Activated naive CD8-positive, alpha-beta T cell treated with anti-CD3 and anti-CD28 coated beads, Interleukin-2, amount 10 ng/mL, durations not matched to agents 7 days and 5 days (primary cell): Measurements from ENCODE around the gene LAMP1. TPM values are rescaled to one million over a fixed set of nuclear protein-coding genes. Genes with fewer than 3 reads are reported as not detected.
A peak's percentile ranks its signal among the peaks of the same experiment; 100 is the strongest.
"Not testable (repeated sequence)": the region's sequence is repeated elsewhere in the genome, so short reads cannot be mapped to it uniquely, and the experiment has no call there.

Source experiments
- ATAC-seq: fragments of 150-1000 bp; cut with Tn5 transposase; one replicate; pipeline ENCODE4 v1.10.0; 2021; ENCODE audit warnings: low read depth, moderate library complexity
- POLR2A ChIA-PET: fragments of 350-600 bp; sonication (Branson Sonifier 250); formaldehyde crosslinking; loops from one replicate; lab custom pipeline; 2021; ENCODE audit warnings: antibody characterized with exemption; lab: Charles Lee
- DNase-seq: peaks from one replicate; pipeline ENCODE4 v3.0.0; 2021
- H3K27ac Mint-ChIP-seq: one replicate; pipeline ENCODE4 v1.8.0; 2022; ENCODE audit warnings: mild to moderate bottlenecking, mixed read lengths
- H3K27me3 Mint-ChIP-seq: one replicate; pipeline ENCODE4 v1.8.0; 2022; ENCODE audit warnings: mild to moderate bottlenecking, moderate library complexity, mixed read lengths
- H3K36me3 Mint-ChIP-seq: one replicate; pipeline ENCODE4 v1.8.0; 2021; ENCODE audit warnings: mild to moderate bottlenecking, mixed read lengths
- H3K4me1 Mint-ChIP-seq: one replicate; pipeline ENCODE4 v1.8.0; 2021; ENCODE audit warnings: mixed read lengths
- H3K4me3 Mint-ChIP-seq: one replicate; pipeline ENCODE4 v1.8.0; 2022; ENCODE audit warnings: mild to moderate bottlenecking, moderate library complexity, mixed read lengths
- H3K9me3 Mint-ChIP-seq: one replicate; pipeline ENCODE4 v1.8.0; 2021; ENCODE audit warnings: mixed read lengths
- total RNA-seq, 2 experiments: library from RNA; stranded (reverse); gene quantifications; one replicate each; pipeline ENCODE4 v1.2.3, GENCODE V29; 2021

Gene LAMP1
- total RNA-seq, 2 experiments from 2014 or later: 90.1 to 96.5 TPM

- Mint-ChIP-seq H3K4me3 (no peak overlapping the region), H3K4me1 (peaks cover 1% of the 10 kb centered on the region), H3K27ac (no peak overlapping the region), H3K36me3 (no peaks in the 10 kb centered on the region), H3K27me3 (peaks cover 38% of the 10 kb centered on the region), H3K9me3 (no peaks in the 10 kb centered on the region)
- DNase-seq (no peak), ATAC-seq (no peak)
- POLR2A ChIA-PET: no interaction called here
Measured at GRCh38 chr13:113358653-113359190, 61.7 kb downstream of the LAMP1 start.

- Mint-ChIP-seq H3K9me3 (no peaks in the 10 kb centered on the region), H3K36me3 (no peaks in the 10 kb centered on the region), H3K4me1 (peaks cover 1% of the 10 kb centered on the region), H3K27ac (no peak overlapping the region), H3K27me3 (peaks cover 38% of the 10 kb centered on the region), H3K4me3 (no peak overlapping the region)
- ATAC-seq (no peak), DNase-seq (no peak)
- POLR2A ChIA-PET: no interaction called here
Measured at GRCh38 chr13:113359571-113359970, 62.5 kb downstream of the LAMP1 start.

- H3K36me3 Mint-ChIP-seq: no peaks in the 10 kb centered on the region
Measured at GRCh38 chr13:113360446-113360845, 63.4 kb downstream of the LAMP1 start.

DNA sequence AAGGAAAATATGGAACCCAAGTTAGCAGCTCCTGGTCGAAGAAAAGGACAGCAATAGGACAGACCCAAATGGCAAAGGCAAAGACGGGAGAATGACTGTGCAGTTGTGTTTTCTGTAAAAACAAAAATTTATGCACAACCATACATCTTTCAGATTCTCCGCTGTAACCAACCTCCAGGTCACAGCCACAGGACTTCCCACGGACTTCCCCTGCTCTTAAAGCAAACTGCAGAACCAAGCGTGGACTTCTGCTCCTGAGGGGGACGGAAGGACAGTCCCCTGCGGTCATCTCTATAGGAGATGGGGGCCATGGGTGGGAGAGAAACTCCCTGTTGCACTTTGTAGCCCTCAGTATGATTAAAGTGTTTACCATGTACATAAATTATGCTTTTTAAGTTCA, 64.4 kb downstream of the LAMP1 start:
- H3K27me3 Mint-ChIP-seq: peaks cover 43% of the 10 kb centered on the region
- ATAC-seq (no peak), DNase-seq (no peak)
- no peaks in the 10 kb centered on the region for H3K36me3 Mint-ChIP-seq
- H3K27ac Mint-ChIP-seq: no peak overlapping the region
- H3K9me3 Mint-ChIP-seq: no peaks in the 10 kb centered on the region
- H3K4me3 Mint-ChIP-seq: no peak overlapping the region
- POLR2A ChIA-PET: interaction anchor here (0.7 kb wide), 1 partner anchor 8 kb away, joined by 3 read pairs; no protein-coding TSS in a partner anchor
- peaks cover 1% of the 10 kb centered on the region for H3K4me1 Mint-ChIP-seq

More at GRCh38 chr13:113360446-113360845, 63.4 kb downstream of the LAMP1 start:
- Mint-ChIP-seq H3K4me3 (no peak overlapping the region), H3K27me3 (peaks cover 41% of the 10 kb centered on the region), H3K27ac (no peak overlapping the region), H3K4me1 (peaks cover 1% of the 10 kb centered on the region), H3K9me3 (no peaks in the 10 kb centered on the region)
- ATAC-seq: no peak
- no peak for DNase-seq
- POLR2A ChIA-PET: interaction anchor here (0.6 kb wide), 1 partner anchor 44 kb away, joined by 3 read pairs; no protein-coding TSS in a partner anchor

GRCh38 chr13:113364311-113364889, 67.4 kb downstream of the LAMP1 start:
- Mint-ChIP-seq H3K36me3 (no peaks in the 10 kb centered on the region), H3K4me1 (peaks cover 1% of the 10 kb centered on the region), H3K27me3 (peaks cover 40% of the 10 kb centered on the region), H3K4me3 (no peak overlapping the region), H3K27ac (no peak overlapping the region), H3K9me3 (no peaks in the 10 kb centered on the region)
- DNase-seq: no peak
- ATAC-seq: no peak
- POLR2A ChIA-PET: no interaction called here

DNA sequence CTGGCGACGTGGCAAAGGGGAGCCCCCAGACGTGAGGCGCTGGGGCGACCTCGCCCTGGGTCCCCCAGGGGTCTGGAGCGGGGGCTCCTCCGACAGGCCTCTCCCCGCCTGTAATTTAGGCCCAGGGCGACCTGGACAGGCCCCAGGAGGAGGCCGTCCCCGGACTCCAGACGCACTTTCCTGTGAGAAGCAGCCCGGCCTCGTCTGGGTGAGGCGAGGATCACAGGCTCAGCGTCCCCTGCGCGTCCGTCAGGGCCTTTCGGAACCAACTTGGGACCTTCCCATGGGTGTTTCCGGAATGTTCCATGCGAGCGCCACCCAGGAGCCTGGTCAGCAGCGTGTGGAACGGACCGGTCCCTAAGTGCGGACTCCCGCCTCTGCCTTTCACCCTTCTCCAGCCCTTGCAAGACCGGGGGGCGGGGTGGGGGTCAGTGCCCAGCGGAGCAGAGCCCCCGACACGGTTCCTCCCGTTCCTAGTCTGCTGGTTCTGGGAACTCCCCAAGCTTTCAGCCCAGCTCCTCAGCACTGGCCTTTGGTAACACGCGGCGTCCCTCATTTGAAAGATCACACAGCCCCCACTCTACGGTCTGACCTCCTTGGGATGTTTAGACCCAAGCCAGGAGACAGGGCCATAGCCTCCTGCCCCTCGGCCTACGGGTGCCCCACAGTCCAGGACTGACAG, 68.0 kb downstream of the LAMP1 start:
- H3K4me3 Mint-ChIP-seq: peak overlapping the region; percentile 10
- ATAC-seq: no peak
- POLR2A ChIA-PET: no interaction called here
- no peak overlapping the region for H3K27ac Mint-ChIP-seq
- H3K27me3 Mint-ChIP-seq: peaks cover 35% of the 10 kb centered on the region
- H3K9me3 Mint-ChIP-seq: no peaks in the 10 kb centered on the region
- H3K36me3 Mint-ChIP-seq: no peaks in the 10 kb centered on the region
- peaks cover 1% of the 10 kb centered on the region for H3K4me1 Mint-ChIP-seq
- DNase-seq: no peak

DNA sequence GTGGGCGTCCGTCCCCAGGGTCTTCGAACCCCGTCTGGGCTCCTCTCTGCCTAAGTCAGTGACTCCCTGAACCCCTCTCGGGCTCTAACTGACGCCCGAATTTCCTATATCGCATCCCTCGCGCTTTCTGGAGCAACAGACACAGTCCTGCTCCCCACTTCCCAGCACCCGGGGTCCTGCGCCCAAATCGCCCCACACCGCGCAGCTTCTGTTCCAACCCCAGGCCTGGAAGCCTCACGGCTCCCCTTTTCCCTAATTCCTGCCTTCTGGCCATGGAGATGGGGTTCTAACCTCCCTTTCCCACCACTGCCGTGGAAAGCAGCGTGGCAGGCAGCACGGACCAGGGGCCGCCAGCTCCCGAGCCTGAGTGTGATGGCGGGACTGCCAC, 68.5 kb downstream of the LAMP1 start:
- Mint-ChIP-seq H3K4me3 (peak overlapping the region; percentile 10), H3K4me1 (peaks cover 1% of the 10 kb centered on the region), H3K9me3 (no peaks in the 10 kb centered on the region), H3K27ac (no peak overlapping the region), H3K36me3 (no peaks in the 10 kb centered on the region), H3K27me3 (peaks cover 30% of the 10 kb centered on the region)
- DNase-seq (no peak), ATAC-seq (no peak)
- POLR2A ChIA-PET: no interaction called here

DNA sequence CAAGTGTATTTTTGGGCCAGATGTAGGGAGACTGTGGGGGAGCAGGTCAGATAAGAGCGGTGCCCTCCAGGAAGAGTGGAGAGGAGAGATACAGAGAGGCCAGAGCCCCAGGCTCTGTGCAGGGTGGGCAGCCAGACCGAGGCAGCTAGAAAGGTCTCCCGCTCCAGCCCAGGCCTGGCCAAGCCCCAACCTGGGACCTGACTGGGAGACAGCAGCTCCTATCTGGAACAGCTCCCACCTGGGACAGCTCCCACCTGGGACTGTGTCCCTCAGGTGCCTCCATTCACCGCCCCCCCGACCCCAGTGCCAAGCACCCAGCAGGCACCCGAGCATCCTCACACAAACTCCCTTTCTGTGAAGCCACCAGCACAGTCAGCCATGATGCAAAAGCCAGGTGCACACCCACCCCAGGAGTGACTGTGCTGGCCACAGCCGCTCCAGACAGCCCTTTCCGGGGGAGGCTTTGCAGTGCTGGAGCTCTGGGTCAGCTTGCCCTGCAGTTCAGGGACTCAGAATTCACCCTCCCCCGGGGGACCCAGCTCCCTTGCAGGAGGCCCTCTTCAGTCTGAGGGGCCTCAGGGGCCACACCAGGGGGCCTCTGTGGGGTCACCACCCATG, 69.0 kb downstream of the LAMP1 start:
- no peak for DNase-seq
- H3K36me3 Mint-ChIP-seq: no peaks in the 10 kb centered on the region

DNA sequence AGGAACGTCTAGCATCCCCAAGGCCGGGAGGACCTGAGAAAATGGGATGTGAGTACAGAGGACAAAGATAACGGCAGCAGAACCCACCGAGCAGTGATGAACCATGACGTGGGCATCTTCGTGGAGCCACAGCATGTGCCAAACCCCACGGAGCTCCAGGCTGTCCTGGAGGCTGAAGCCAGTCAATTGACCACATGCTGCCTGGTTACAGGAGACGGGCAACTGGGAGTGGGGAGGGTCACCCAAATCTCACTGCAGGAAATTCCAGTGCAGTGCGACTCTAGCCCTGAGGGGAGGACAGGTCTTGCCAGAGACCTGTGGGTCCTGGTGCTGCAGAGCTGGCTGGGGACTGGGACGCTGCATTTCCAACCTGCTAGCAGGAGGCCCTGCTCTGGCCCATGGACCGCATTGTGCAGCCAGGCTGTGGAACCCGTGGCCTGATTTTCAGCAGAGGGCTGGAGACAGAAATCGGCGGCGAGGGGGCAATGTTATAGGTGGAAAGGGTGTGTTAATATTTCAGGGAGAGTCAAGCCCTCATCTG, 70.1 kb downstream of the LAMP1 start:
- H3K9me3 Mint-ChIP-seq: no peaks in the 10 kb centered on the region

More for the DNA sequence above, 69.0 kb downstream of the LAMP1 start:
- POLR2A ChIA-PET: no interaction called here
- no peak for ATAC-seq
- Mint-ChIP-seq H3K4me3 (no peak overlapping the region), H3K4me1 (peaks cover 1% of the 10 kb centered on the region), H3K9me3 (no peaks in the 10 kb centered on the region), H3K27me3 (peaks cover 25% of the 10 kb centered on the region), H3K27ac (no peak overlapping the region)

GRCh38 chr13:113367771-113368170, 70.7 kb downstream of the LAMP1 start:
- H3K9me3 Mint-ChIP-seq: no peaks in the 10 kb centered on the region
- H3K4me3 Mint-ChIP-seq: no peak overlapping the region
- POLR2A ChIA-PET: no interaction called here
- peaks cover 8% of the 10 kb centered on the region for H3K27me3 Mint-ChIP-seq
- H3K27ac Mint-ChIP-seq: no peak overlapping the region
- DNase-seq (no peak), ATAC-seq (no peak)
- H3K4me1 Mint-ChIP-seq: no peaks in the 10 kb centered on the region
- no peaks in the 10 kb centered on the region for H3K36me3 Mint-ChIP-seq

More for the DNA sequence above, 70.1 kb downstream of the LAMP1 start:
- POLR2A ChIA-PET: no interaction called here
- H3K27ac Mint-ChIP-seq: no peak overlapping the region
- H3K36me3 Mint-ChIP-seq: no peaks in the 10 kb centered on the region
- ATAC-seq: no peak
- H3K4me3 Mint-ChIP-seq: no peak overlapping the region
- DNase-seq: no peak
- no peaks in the 10 kb centered on the region for H3K4me1 Mint-ChIP-seq
- peaks cover 15% of the 10 kb centered on the region for H3K27me3 Mint-ChIP-seq

- H3K36me3 Mint-ChIP-seq, H3K9me3 Mint-ChIP-seq, ATAC-seq, H3K4me3 Mint-ChIP-seq, H3K27ac Mint-ChIP-seq, H3K4me1 Mint-ChIP-seq, H3K27me3 Mint-ChIP-seq, POLR2A ChIA-PET, DNase-seq: not testable (repeated sequence)
Measured at GRCh38 chr13:113368353-113368752, 71.3 kb downstream of the LAMP1 start.

DNA sequence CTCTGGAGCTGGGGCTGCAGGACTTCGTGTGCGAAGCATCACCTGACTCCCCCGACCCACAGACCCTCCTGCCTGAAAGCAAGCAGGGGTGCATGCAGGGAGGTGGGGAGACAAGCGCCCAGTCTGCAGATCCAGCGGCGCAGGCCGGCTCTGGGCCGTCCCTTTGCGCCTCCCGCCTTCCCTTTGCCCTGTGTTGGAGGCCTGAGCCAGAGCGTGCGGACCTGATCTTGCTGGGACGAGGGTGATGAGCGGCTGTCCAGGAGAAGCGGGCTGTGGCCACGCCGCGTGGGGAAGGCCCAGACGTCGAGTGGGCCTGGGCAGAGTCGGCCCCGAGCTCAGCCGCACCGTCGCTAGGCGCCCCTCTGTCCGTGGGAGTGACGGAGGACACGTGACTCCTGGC, 72.2 kb downstream of the LAMP1 start:
- no peaks in the 10 kb centered on the region for H3K4me1 Mint-ChIP-seq
- DNase-seq (no peak), ATAC-seq (no peak)
- no peaks in the 10 kb centered on the region for H3K9me3 Mint-ChIP-seq
- no peak overlapping the region for H3K27ac Mint-ChIP-seq
- no peaks in the 10 kb centered on the region for H3K36me3 Mint-ChIP-seq
- H3K27me3 Mint-ChIP-seq: peaks cover 7% of the 10 kb centered on the region
- no peak overlapping the region for H3K4me3 Mint-ChIP-seq
- POLR2A ChIA-PET: no interaction called here

- H3K27ac Mint-ChIP-seq: no peak overlapping the region
- H3K4me1 Mint-ChIP-seq: no peaks in the 10 kb centered on the region
- DNase-seq (no peak), ATAC-seq (no peak)
- H3K9me3 Mint-ChIP-seq: no peaks in the 10 kb centered on the region
- POLR2A ChIA-PET: no interaction called here
- H3K4me3 Mint-ChIP-seq: no peak overlapping the region
- peaks cover 7% of the 10 kb centered on the region for H3K27me3 Mint-ChIP-seq
- no peaks in the 10 kb centered on the region for H3K36me3 Mint-ChIP-seq
Measured at GRCh38 chr13:113369881-113370280, 72.8 kb downstream of the LAMP1 start.
